Measurements from ENCODE around the gene CSNK1G3.

DNA sequence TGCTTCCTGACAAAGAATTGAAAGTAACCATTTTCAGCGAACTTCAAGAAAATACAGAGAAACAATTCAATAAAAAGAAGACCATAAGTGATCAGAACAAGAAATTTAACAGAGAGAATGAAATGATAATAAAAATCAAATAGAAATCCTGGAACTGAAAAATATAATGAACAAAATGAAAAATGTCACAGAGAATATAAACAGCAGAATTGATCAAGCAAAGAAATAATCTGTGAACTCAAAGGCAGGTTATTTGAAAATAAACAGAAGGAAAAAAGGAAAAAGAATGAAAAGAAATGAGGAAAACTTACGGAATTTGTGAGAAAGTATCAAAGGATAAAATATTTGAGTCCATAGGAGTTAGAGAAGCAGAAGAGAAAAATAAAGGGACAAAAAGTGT is 114.1 kb downstream of the CSNK1G3 start:
- TF ChIP-seq, protein P1, sequence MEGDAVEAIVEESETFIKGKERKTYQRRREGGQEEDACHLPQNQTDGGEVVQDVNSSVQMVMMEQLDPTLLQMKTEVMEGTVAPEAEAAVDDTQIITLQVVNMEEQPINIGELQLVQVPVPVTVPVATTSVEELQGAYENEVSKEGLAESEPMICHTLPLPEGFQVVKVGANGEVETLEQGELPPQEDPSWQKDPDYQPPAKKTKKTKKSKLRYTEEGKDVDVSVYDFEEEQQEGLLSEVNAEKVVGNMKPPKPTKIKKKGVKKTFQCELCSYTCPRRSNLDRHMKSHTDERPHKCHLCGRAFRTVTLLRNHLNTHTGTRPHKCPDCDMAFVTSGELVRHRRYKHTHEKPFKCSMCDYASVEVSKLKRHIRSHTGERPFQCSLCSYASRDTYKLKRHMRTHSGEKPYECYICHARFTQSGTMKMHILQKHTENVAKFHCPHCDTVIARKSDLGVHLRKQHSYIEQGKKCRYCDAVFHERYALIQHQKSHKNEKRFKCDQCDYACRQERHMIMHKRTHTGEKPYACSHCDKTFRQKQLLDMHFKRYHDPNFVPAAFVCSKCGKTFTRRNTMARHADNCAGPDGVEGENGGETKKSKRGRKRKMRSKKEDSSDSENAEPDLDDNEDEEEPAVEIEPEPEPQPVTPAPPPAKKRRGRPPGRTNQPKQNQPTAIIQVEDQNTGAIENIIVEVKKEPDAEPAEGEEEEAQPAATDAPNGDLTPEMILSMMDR (IDR thresholded peaks at IDR 0.05), result no peak
- no peak for TF ChIP-seq POLR2A (IDR thresholded peaks at IDR 0.05)
